ENCODE data around the gene SMAD5.

SMAD5 gene

GRCh38 chr5:136132557-136133221 lies at the start of gene SMAD5:
Gene SMAD5, plus strand, starts transcription at chr5:136132845. Its CDS starts 20,916 bp downstream, at chr5:136153761.
- DNase-seq, result peak; percentile 75

- no peak for DNase-seq
Observed at GRCh38 chr5:136084698-136085097, 47.9 kb upstream of the SMAD5 start.

GRCh38 chr5:136086783-136087566 lies 45.7 kb upstream of the SMAD5 start:
- DNase-seq, result no peak

- DNase-seq, result no peak
Observed at GRCh38 chr5:136087961-136088871, 44.4 kb upstream of the SMAD5 start.

- DNase-seq, result no peak
Observed at GRCh38 chr5:136089791-136090190, 42.9 kb upstream of the SMAD5 start.

GRCh38 chr5:136090319-136090718 lies 42.3 kb upstream of the SMAD5 start:
- no peak for DNase-seq

- no peak for DNase-seq
Observed at GRCh38 chr5:136094189-136094912, 38.3 kb upstream of the SMAD5 start.

GRCh38 chr5:136094913-136095641 lies 37.6 kb upstream of the SMAD5 start:
- no peak for DNase-seq

GRCh38 chr5:136098176-136098575 lies 34.5 kb upstream of the SMAD5 start:
- DNase-seq, result no peak

- no peak for DNase-seq
Observed at GRCh38 chr5:136099870-136100269, 32.8 kb upstream of the SMAD5 start.

GRCh38 chr5:136101884-136102283 lies 30.8 kb upstream of the SMAD5 start:
- no peak for DNase-seq

GRCh38 chr5:136103118-136103517 lies 29.5 kb upstream of the SMAD5 start:
- DNase-seq, result no peak

GRCh38 chr5:136104306-136104965 lies 28.2 kb upstream of the SMAD5 start:
- no peak for DNase-seq

GRCh38 chr5:136106351-136107031 lies 26.2 kb upstream of the SMAD5 start:
- DNase-seq, result peak; percentile 62

- DNase-seq, result no peak
Observed at GRCh38 chr5:136108180-136108611, 24.4 kb upstream of the SMAD5 start.

- no peak for DNase-seq
Observed at GRCh38 chr5:136108766-136109165, 23.9 kb upstream of the SMAD5 start.

GRCh38 chr5:136109453-136110135 lies 23.1 kb upstream of the SMAD5 start:
- no peak for DNase-seq

- no peak for DNase-seq
Observed at GRCh38 chr5:136113606-136114005, 19.0 kb upstream of the SMAD5 start.

- DNase-seq, result no peak
Observed at GRCh38 chr5:136114414-136115125, 18.1 kb upstream of the SMAD5 start.
